H9 (cell line): ENCODE data around the gene KCTD2. TPM values are rescaled to one million over a fixed set of nuclear protein-coding genes. Genes with fewer than 3 reads are reported as not detected.

Source experiments
- DNase-seq: peaks from one replicate; pipeline ENCODE4 v3.0.0-alpha.2; 2017
- H2AFZ ChIP-seq: one replicate; pipeline ENCODE4 v1.6.1; 2013; ENCODE audit warnings: mild to moderate bottlenecking, low read length, control low read depth, moderate library complexity
- H2AK5ac ChIP-seq: 2 replicates; pipeline ENCODE4 v1.6.1; 2013; ENCODE audit warnings: low read length, control low read depth, mixed read lengths; ENCODE audit not compliant: insufficient read length
- H2BK120ac ChIP-seq: one replicate; pipeline ENCODE4 v1.6.1; 2013; ENCODE audit warnings: low read depth, mild to moderate bottlenecking, low read length, control low read depth, inconsistent platforms; ENCODE audit not compliant: poor library complexity, severe bottlenecking
- H2BK12ac ChIP-seq: 2 replicates; pipeline ENCODE4 v1.6.1; 2013; ENCODE audit warnings: low read length, control low read depth, mixed read lengths, low read depth; ENCODE audit not compliant: insufficient read length
- H2BK15ac ChIP-seq: 2 replicates; pipeline ENCODE4 v1.6.1; 2013; ENCODE audit warnings: low read depth, low read length, control low read depth
- H2BK20ac ChIP-seq: one replicate; pipeline ENCODE4 v1.6.1; 2013; ENCODE audit warnings: low read depth, mild to moderate bottlenecking, low read length, control low read depth, inconsistent platforms; ENCODE audit not compliant: poor library complexity, severe bottlenecking
- H2BK5ac ChIP-seq: 2 replicates; pipeline ENCODE4 v1.6.1; 2013; ENCODE audit warnings: low read length, control low read depth, mixed read lengths; ENCODE audit not compliant: insufficient read length
- H3K14ac ChIP-seq: 2 replicates; pipeline ENCODE4 v1.6.1; 2013; ENCODE audit warnings: low read length, control low read depth; ENCODE audit not compliant: insufficient read depth
- H3K18ac ChIP-seq: 2 replicates; pipeline ENCODE4 v1.6.1; 2013; ENCODE audit warnings: low read depth, mild to moderate bottlenecking, mixed read lengths, low read length, control low read depth; ENCODE audit not compliant: insufficient read length
- H3K23ac ChIP-seq: 2 replicates; pipeline ENCODE4 v1.6.1; 2013; ENCODE audit warnings: low read length, control low read depth, mixed read lengths, low read depth; ENCODE audit not compliant: insufficient read length
- H3K23me2 ChIP-seq: 2 replicates; pipeline ENCODE4 v1.6.1; 2013; ENCODE audit warnings: low read depth, mild to moderate bottlenecking, mixed read lengths, low read length, control low read depth; ENCODE audit not compliant: insufficient read length, poor library complexity, severe bottlenecking
- H3K27ac ChIP-seq: 2 replicates; pipeline ENCODE4 v1.5.1; 2013; ENCODE audit warnings: low read length, control low read depth, mixed read lengths, low read depth; ENCODE audit not compliant: insufficient read length
- H3K27me3 ChIP-seq: 2 replicates; pipeline ENCODE4 v1.6.1; 2013; ENCODE audit warnings: low read length, control low read depth, inconsistent platforms; ENCODE audit not compliant: insufficient read depth
- H3K4ac ChIP-seq: 2 replicates; pipeline ENCODE4 v1.6.1; 2013; ENCODE audit warnings: low read depth, mild to moderate bottlenecking, control low read depth, inconsistent platforms, low read length, moderate library complexity
- H3K4me1 ChIP-seq: 2 replicates; pipeline ENCODE4 v1.6.1; 2013; ENCODE audit warnings: low read length, control low read depth, inconsistent platforms; ENCODE audit not compliant: insufficient read depth
- H3K4me2 ChIP-seq: 2 replicates; pipeline ENCODE4 v1.6.1; 2013; ENCODE audit warnings: low read length, control low read depth, mixed read lengths; ENCODE audit not compliant: insufficient read length, insufficient read depth
- H3K56ac ChIP-seq: 2 replicates; pipeline ENCODE4 v1.6.1; 2013; ENCODE audit warnings: low read depth, mild to moderate bottlenecking, mixed read lengths, low read length, control low read depth; ENCODE audit not compliant: insufficient read length
- H3K79me1 ChIP-seq: 2 replicates; pipeline ENCODE4 v1.6.1; 2013; ENCODE audit warnings: low read depth, mild to moderate bottlenecking, moderate library complexity, low read length, control low read depth, inconsistent platforms; ENCODE audit not compliant: insufficient read depth, poor library complexity, severe bottlenecking
- H3K79me2 ChIP-seq: 2 replicates; pipeline ENCODE4 v1.6.1; 2013; ENCODE audit warnings: low read length, control low read depth, inconsistent platforms; ENCODE audit not compliant: insufficient read depth
- H3K9ac ChIP-seq: 2 replicates; pipeline ENCODE4 v1.6.1; 2013; ENCODE audit warnings: low read length, control low read depth, mixed read lengths; ENCODE audit not compliant: insufficient read length; ENCODE audit errors: extremely low read depth
- H3K9me3 ChIP-seq: one replicate; pipeline ENCODE4 v1.6.1; 2013; ENCODE audit warnings: low read depth, low read length, inconsistent platforms; ENCODE audit not compliant: control insufficient read depth
- H3T11ph ChIP-seq: one replicate; pipeline ENCODE4 v1.6.1; 2013; ENCODE audit warnings: mild to moderate bottlenecking, low read length, control low read depth, inconsistent platforms
- H4K20me1 ChIP-seq: one replicate; pipeline ENCODE4 v1.6.1; 2013; ENCODE audit not compliant: control insufficient read depth, insufficient read length, insufficient read depth
- H4K5ac ChIP-seq: 2 replicates; pipeline ENCODE4 v1.6.1; 2013; ENCODE audit warnings: low read depth, mild to moderate bottlenecking, mixed read lengths, low read length, control low read depth; ENCODE audit not compliant: insufficient read length
- H4K8ac ChIP-seq: replicated peaks from 2 replicates; pipeline ENCODE4 v1.6.1; 2013; ENCODE audit warnings: low read length, control low read depth, mixed read lengths, low read depth; ENCODE audit not compliant: insufficient read length
- H4K91ac ChIP-seq: 2 replicates; pipeline ENCODE4 v1.6.1; 2013; ENCODE audit warnings: low read depth, mild to moderate bottlenecking, moderate library complexity, mixed read lengths, low read length, control low read depth; ENCODE audit not compliant: insufficient read length
- H3K27ac Mint-ChIP-seq, 3 experiments: 2 replicates in 2 of 3; 3 replicates in 1 of 3; pipeline ENCODE4 v1.8.0; 2020 to 2021; ENCODE audit warnings: mixed read lengths in 3 of 3, mild to moderate bottlenecking in 1 of 3, moderate library complexity in 1 of 3
- H3K27me3 Mint-ChIP-seq: 2 replicates; pipeline ENCODE4 v1.8.0; 2021; ENCODE audit warnings: low read depth, mild to moderate bottlenecking, moderate library complexity, mixed read lengths
- H3K36me3 Mint-ChIP-seq, 3 experiments: 2 replicates in 2 of 3; 3 replicates in 1 of 3; pipeline ENCODE4 v1.8.0; 2020 to 2021; ENCODE audit warnings: low read depth in 3 of 3, mixed read lengths in 3 of 3; ENCODE audit not compliant: insufficient read depth in 1 of 3
- H3K4me1 Mint-ChIP-seq, 2 experiments: 2 replicates each; pipeline ENCODE4 v1.8.0; 2020; ENCODE audit warnings: mixed read lengths in 2 of 2
- H3K4me3 Mint-ChIP-seq, 2 experiments: 2 replicates in 1 of 2; 3 replicates in 1 of 2; pipeline ENCODE4 v1.8.0; 2020 to 2021; ENCODE audit warnings: mild to moderate bottlenecking in 2 of 2, mixed read lengths in 2 of 2, moderate library complexity in 1 of 2
- H3K9me3 Mint-ChIP-seq, 2 experiments: 2 replicates in 1 of 2; 3 replicates in 1 of 2; pipeline ENCODE4 v1.8.0; 2020; ENCODE audit warnings: mild to moderate bottlenecking in 2 of 2, mixed read lengths in 2 of 2, moderate library complexity in 1 of 2
- WGBS: extraction: QIAGEN DNeasy Blood & Tissue Kit; methylation state at CpG from one replicate; pipeline ENCODE4 v1.1.7; 2013; ENCODE audit warnings: missing lambda C conversion rate, low lambda C conversion rate, mixed read lengths; ENCODE audit not compliant: insufficient read length; ENCODE audit errors: extremely low coverage; 5-methylcytosine and 5-hydroxymethylcytosine counted together
- total RNA-seq: library from RNA; stranded (reverse); gene quantifications from 2 replicates; pipeline ENCODE4 v1.2.1, GENCODE V29; 2021
- TF ChIP-seq, protein P1 (sequence below): fragments of 200-600 bp; sonication (generic); conservative IDR thresholded peaks from 3 replicates; pipeline ENCODE4 v1.8.0; 2021; ENCODE audit warnings: antibody characterized with exemption, mild to moderate bottlenecking

The KCTD2 gene
- total RNA-seq, 1 experiment from 2014 or later = 40.1 TPM

DNA sequence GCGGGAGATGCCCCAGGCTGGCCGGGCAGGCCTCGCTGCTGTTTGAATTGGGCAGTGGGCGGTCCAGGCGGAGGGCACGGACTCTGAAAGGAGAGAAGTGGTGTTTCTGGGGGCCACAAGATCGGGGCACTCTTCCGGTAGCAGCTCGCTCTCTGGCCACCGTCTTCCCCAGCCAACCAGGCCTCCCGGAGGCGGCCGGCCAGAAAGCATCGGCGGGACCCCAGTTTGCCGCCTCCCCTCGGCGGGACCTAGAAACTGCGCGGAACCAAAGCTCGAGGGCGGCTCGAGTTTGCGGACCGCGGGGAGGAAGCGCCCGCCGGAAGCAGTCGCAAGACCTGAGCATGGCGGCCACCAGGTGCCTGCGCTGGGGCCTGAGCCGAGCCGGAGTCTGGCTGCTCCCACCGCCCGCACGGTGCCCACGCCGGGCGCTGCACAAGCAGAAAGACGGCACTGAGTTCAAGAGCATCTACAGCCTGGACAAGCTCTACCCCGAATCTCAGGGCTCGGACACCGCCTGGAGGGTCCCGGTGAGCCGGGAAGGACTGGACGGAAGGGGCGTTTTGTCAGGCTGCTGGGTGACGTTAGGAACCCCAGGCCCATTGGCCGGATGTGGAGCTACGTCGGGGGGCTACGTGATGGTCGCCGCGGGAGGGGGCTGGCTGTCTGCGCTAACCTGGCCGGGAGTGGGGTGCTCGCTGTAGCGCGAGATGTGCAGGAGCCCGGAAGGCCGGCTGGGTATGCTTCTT, 34.5 kb upstream of the KCTD2 start, which contains the start of gene MRPL58:
MRPL58 (plus strand) TSS at position 325 of the 746 bp plus-strand sequence; CDS start at position 342, 17 bp downstream.
- Histone ChIP-seq H3K27me3 (no peaks in the 10 kb centered on the region), H3K4me2 (peak within 1 kb of the TSS; percentile 97), H3K4me1 (no peaks in the 10 kb centered on the region; the same call in 1 of the 2 replicates), H3K9ac (peak within 1 kb of the TSS; percentile 95), H3K4ac (peak within 1 kb of the TSS; percentile 27; the same call in 1 of the 2 replicates), H4K20me1 (no peaks in the 10 kb centered on the region), H3K27ac (peak within 1 kb of the TSS; percentile 63), H2AFZ (no peak within 1 kb of the TSS), H3K56ac (no peak within 1 kb of the TSS), H3K23me2 (peaks cover 10% of the 10 kb centered on the region), H4K5ac (peak within 1 kb of the TSS; percentile 91), H4K91ac (no peak within 1 kb of the TSS), H2BK20ac (no peak within 1 kb of the TSS), H4K8ac (no peak within 1 kb of the TSS), H3T11ph (no peak within 1 kb of the TSS), H3K79me1 (no peaks in the 10 kb centered on the region), H2BK12ac (peak within 1 kb of the TSS; percentile 43), H3K14ac (peak within 1 kb of the TSS; percentile 99), H3K18ac (peak within 1 kb of the TSS; percentile 100), H2AK5ac (no peak within 1 kb of the TSS), H3K9me3 (no peaks in the 10 kb centered on the region), H2BK15ac (no peak within 1 kb of the TSS; the same call in 1 of the 2 replicates), H2BK120ac (peak within 1 kb of the TSS; percentile 54), H2BK5ac (no peak within 1 kb of the TSS), H3K23ac (no peak within 1 kb of the TSS), H3K79me2 (no peaks in the 10 kb centered on the region)
- H3K36me3 Mint-ChIP-seq = peaks cover 6 to 16% (median 9%) of the 10 kb centered on the region in 3 experiments; a peak in 4 of 7 replicates
- peaks cover 23 to 25% of the 10 kb centered on the region in 2 experiments for H3K4me1 Mint-ChIP-seq
- WGBS = no CpG with 5 or more reads among the region's 63 CpGs
- peak; percentile 97 for DNase-seq
- TF ChIP-seq, protein P1, sequence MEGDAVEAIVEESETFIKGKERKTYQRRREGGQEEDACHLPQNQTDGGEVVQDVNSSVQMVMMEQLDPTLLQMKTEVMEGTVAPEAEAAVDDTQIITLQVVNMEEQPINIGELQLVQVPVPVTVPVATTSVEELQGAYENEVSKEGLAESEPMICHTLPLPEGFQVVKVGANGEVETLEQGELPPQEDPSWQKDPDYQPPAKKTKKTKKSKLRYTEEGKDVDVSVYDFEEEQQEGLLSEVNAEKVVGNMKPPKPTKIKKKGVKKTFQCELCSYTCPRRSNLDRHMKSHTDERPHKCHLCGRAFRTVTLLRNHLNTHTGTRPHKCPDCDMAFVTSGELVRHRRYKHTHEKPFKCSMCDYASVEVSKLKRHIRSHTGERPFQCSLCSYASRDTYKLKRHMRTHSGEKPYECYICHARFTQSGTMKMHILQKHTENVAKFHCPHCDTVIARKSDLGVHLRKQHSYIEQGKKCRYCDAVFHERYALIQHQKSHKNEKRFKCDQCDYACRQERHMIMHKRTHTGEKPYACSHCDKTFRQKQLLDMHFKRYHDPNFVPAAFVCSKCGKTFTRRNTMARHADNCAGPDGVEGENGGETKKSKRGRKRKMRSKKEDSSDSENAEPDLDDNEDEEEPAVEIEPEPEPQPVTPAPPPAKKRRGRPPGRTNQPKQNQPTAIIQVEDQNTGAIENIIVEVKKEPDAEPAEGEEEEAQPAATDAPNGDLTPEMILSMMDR = peak; percentile 55
- H3K27ac Mint-ChIP-seq = peak within 1 kb of the TSS; percentile 91 to 98 (median 96)
- peaks cover 1% of the 10 kb centered on the region for H3K27me3 Mint-ChIP-seq
- peak within 1 kb of the TSS; percentile 87 for H3K4me3 Mint-ChIP-seq
- H3K9me3 Mint-ChIP-seq = no peaks in the 10 kb centered on the region
